Measurements from ENCODE around the gene ENO1.

DNA sequence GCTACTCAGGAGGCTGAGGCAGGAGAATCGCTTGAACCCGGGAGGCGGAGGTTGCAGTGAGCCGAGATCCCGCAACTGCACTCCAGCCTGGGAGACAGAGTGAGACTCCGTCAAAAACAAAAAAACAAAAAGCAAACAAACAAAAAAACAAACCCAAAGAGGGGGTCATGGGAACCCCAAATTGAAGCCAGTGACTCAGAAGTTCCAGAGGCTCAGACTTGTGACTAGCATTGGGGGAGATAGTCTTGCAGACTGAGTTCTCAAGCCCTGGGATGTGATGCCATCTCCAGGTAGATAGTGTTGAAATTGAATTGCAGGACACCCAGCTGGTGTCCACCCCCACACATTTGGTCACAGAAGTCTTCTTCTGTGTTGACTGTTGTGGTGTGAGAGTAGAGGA lies 24.9 kb upstream of the ENO1 start:
- no peak for TF ChIP-seq CTCF (tag by site-specific recombination; IDR thresholded peaks at IDR 0.05)
- TF ChIP-seq ZBTB11 (tag by site-specific recombination; conservative IDR thresholded peaks at IDR 0.05; ENCODE audit: low read depth): no peak
- no peak for TF ChIP-seq ZNF239 (tag by site-specific recombination; IDR thresholded peaks at IDR 0.05)
- no peak for TF ChIP-seq GLI4 (tag by site-specific recombination; IDR thresholded peaks at IDR 0.05)
